HUES48 (cell line): ENCODE measurements around the gene FOXR1.
A peak's percentile ranks its signal among the peaks of the same experiment; 100 is the strongest.

Experiments used
- H3K27ac ChIP-seq: one replicate; pipeline ENCODE4 v1.7.0; 2013; ENCODE audit warnings: low read depth, low read length, inconsistent platforms
- H3K27me3 ChIP-seq: 2 replicates; pipeline ENCODE4 v1.6.1; 2013; ENCODE audit warnings: mild to moderate bottlenecking, low read length; ENCODE audit not compliant: control insufficient read depth, insufficient read depth
- H3K36me3 ChIP-seq: 2 replicates; pipeline ENCODE4 v1.6.1; 2013; ENCODE audit warnings: low read length; ENCODE audit not compliant: control insufficient read depth, insufficient read depth
- H3K4me1 ChIP-seq: 2 replicates; pipeline ENCODE4 v1.6.1; 2013; ENCODE audit warnings: mild to moderate bottlenecking, low read length; ENCODE audit not compliant: control insufficient read depth, insufficient read depth
- H3K4me3 ChIP-seq: 2 replicates; pipeline ENCODE4 v1.5.1; 2013; ENCODE audit warnings: mild to moderate bottlenecking, low read depth, low read length
- H3K9ac ChIP-seq: 2 replicates; pipeline ENCODE4 v1.6.1; 2013; ENCODE audit warnings: mild to moderate bottlenecking, low read depth, low read length, moderate library complexity
- H3K9me3 ChIP-seq: 2 replicates; pipeline ENCODE4 v1.6.1; 2013; ENCODE audit warnings: low read length; ENCODE audit not compliant: control insufficient read depth, insufficient read depth

The FOXR1 gene

GRCh38 chr11:119029069-119029339 is 57.4 kb downstream of the FOXR1 start:
- H3K9ac ChIP-seq: no peak overlapping the region
- H3K27ac ChIP-seq: no peak overlapping the region
- no peaks in the 10 kb centered on the region for H3K27me3 ChIP-seq
- no peaks in the 10 kb centered on the region for H3K9me3 ChIP-seq
- peaks cover 52% of the 10 kb centered on the region for H3K36me3 ChIP-seq
- H3K4me3 ChIP-seq: peak overlapping the region; percentile 91
- H3K4me1 ChIP-seq: peaks cover 12% of the 10 kb centered on the region

GRCh38 chr11:119029340-119030028 is 57.9 kb downstream of the FOXR1 start:
- H3K9ac ChIP-seq: 0 out of 2 replicates have a peak overlapping the region, but pooled peaks have one; percentile 87
- H3K27ac ChIP-seq: peak overlapping the region; percentile 85
- peaks cover 48% of the 10 kb centered on the region for H3K36me3 ChIP-seq
- peaks cover 12% of the 10 kb centered on the region for H3K4me1 ChIP-seq
- no peaks in the 10 kb centered on the region for H3K27me3 ChIP-seq
- H3K4me3 ChIP-seq: peak overlapping the region; percentile 91
- no peaks in the 10 kb centered on the region for H3K9me3 ChIP-seq

- Histone ChIP-seq H3K27ac (peak overlapping the region; percentile 85), H3K9ac (peak overlapping the region; percentile 87; the same call in 1 of the 2 replicates), H3K4me1 (peaks cover 12% of the 10 kb centered on the region), H3K36me3 (peaks cover 43% of the 10 kb centered on the region), H3K27me3 (no peaks in the 10 kb centered on the region), H3K9me3 (no peaks in the 10 kb centered on the region), H3K4me3 (peak overlapping the region; percentile 91)
These were observed 58.4 kb downstream of the FOXR1 start for GRCh38 chr11:119030029-119030328.

- Histone ChIP-seq H3K4me3 (peak within 1 kb of the TSS; percentile 91), H3K9me3 (no peaks in the 10 kb centered on the region), H3K9ac (peak within 1 kb of the TSS; percentile 87), H3K27me3 (no peaks in the 10 kb centered on the region), H3K27ac (peak within 1 kb of the TSS; percentile 85), H3K36me3 (peaks cover 38% of the 10 kb centered on the region), H3K4me1 (peaks cover 12% of the 10 kb centered on the region)
These were observed 58.9 kb downstream of the FOXR1 start, which contains the start of gene SLC37A4 for GRCh38 chr11:119030329-119031047. Gene SLC37A4 (minus strand): TSS chr11:119030877.
